UCSD-AML1 (cell line): Measurements from ENCODE around the gene SLC2A6.

Source experiments
- DNase-seq: peaks from one replicate; lab custom pipeline; 2025; ENCODE audit not compliant: unreplicated experiment; lab: John Stamatoyannopoulos, UW

The SLC2A6 gene

DNA sequence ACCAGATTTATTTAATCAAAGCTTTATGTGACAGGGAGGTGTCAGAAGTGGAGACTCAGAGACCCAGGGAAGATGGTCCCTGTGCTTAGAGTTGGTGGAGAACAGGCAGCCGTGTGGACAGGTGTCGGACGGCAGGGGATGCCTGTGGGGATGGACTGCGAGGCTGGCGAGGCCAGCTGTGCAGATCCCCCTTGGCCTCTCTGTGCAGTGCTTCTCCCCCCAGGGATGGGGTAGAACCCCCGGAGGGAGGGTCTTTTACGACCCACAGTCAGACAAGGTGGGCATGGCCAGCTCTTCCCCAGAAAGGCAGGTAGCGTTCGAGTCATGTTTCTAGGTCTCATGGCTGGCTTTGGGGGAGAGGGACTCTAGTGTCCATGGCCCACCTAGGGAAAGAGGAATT is 4.7 kb upstream of the SLC2A6 start:
- no peak for DNase-seq

- DNase-seq, result no peak
Measured at GRCh38 chr9:133477992-133478850, 678 bp downstream of the SLC2A6 start.

GRCh38 chr9:133477461-133477860 is 1.4 kb downstream of the SLC2A6 start:
- DNase-seq, result no peak

DNA sequence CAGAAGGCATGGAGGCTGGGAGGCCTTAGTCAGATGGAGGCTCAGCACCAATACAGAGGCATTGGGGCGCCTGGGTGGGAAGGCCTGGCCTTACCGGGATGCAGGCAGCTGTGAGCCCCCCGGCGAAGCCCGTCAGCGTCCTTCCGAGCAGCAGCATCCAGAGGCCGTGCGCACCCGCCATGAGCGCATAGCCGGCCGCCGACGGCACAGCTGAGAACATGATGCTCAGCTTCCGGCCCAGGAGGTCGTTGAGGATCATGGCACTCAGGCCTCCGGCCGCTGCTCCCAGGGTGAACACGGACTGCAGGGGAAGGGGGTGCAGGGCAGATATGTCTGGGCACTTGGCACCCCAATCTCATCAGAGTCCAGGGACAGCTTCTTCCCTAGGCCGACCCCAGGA is 2.0 kb downstream of the SLC2A6 start:
- DNase-seq, result no peak

DNA sequence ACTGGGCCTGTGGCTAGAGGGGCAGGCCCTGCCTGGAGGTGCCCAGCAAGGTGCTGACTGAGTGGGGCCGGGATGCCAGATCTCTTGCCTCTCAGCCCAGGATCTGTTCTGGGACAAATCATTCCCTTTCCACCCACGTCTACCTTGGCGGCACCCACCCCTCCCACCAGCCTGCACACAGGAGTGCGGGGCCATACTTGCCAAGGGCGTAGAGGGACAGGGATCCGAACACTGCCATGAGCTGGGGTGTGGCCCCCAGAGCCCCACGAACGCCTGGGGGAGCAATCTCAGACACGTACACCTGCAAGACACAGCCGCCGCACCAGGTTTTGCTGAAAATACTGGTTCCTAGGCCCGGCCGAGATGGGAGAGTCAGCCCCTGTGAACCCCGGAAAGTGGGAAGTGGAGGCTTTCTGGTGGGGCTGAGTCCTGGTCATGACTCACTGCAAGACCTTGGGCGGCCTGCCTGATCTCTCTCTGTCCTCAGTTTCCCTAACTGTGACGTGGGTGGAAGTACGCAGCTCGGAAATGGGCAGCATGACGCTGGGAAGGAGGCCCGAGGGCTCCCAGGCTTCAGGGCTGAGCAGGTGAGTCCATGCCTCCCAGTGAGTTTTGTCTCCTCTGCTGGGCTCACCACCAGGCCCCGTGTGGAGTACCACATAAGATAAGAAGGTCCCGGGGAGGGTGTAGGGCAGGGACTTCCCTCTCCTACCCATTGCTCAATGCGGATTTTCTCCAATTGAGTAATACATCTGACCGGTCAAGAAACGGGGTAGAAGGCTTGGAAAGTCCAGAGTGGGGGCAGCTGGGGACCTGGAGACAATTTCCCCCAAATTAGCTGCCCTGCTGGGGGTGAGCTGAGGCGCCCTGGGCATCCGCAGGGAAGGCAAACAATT is 2.6 kb downstream of the SLC2A6 start:
- no peak for DNase-seq

- no peak for DNase-seq
Measured at GRCh38 chr9:133475292-133476012, 3.4 kb downstream of the SLC2A6 start.

GRCh38 chr9:133474853-133475252 is 4.0 kb downstream of the SLC2A6 start:
- DNase-seq, result no peak

DNA sequence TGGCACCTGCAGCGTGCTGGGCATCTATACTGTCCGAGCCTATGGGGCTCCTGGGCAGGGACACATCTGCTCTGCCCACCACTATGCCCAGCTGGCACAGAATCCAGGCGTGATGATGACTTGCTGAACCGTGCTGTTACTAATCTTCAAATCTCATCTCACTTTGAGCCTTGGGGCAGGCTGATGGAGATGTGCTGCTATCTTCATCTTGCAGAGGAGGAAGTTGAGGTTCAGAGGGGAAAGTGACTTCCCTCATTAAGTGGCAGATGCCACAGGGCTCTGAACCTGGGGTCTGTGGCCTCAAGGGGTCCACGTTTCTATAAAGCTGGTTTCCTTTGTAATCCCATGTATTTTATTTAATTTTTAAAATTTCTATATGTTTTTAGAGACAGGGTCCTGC is 4.7 kb downstream of the SLC2A6 start:
- DNase-seq, result peak; percentile 29

- DNase-seq, result no peak
Measured at GRCh38 chr9:133473743-133474142, 5.2 kb downstream of the SLC2A6 start.

- no peak for DNase-seq
Measured at GRCh38 chr9:133472753-133473378, 6.0 kb downstream of the SLC2A6 start.

DNA sequence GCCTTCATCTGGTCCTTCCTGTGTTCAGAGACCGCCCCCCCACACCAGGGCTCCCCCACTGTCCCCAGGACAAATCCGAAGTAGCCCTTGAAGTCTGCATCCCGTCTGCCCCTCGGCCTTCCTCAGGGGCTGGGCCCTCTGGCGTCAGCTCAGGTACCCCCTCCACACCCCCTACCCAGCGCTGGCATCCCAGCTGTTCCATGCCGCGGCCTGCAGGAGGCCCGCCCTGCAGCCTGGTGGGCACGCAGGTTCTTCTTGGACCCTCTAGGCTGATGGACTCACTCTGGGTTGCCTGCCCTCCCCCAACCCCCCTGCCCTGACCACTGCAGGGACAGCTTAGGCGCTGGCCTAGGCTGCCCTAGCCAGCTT is 6.6 kb downstream of the SLC2A6 start:
- DNase-seq, result no peak

GRCh38 chr9:133471551-133472276 is 7.2 kb downstream of the SLC2A6 start:
- no peak for DNase-seq

- no peak for DNase-seq
Measured at GRCh38 chr9:133470988-133471387, 7.9 kb downstream of the SLC2A6 start.

- DNase-seq, result no peak
Measured at GRCh38 chr9:133470427-133470924, 8.4 kb downstream of the SLC2A6 start.

GRCh38 chr9:133468777-133469421 is 10.0 kb downstream of the SLC2A6 start:
- DNase-seq, result no peak

- no peak for DNase-seq
Measured at GRCh38 chr9:133468374-133468773, 10.5 kb downstream of the SLC2A6 start.

DNA sequence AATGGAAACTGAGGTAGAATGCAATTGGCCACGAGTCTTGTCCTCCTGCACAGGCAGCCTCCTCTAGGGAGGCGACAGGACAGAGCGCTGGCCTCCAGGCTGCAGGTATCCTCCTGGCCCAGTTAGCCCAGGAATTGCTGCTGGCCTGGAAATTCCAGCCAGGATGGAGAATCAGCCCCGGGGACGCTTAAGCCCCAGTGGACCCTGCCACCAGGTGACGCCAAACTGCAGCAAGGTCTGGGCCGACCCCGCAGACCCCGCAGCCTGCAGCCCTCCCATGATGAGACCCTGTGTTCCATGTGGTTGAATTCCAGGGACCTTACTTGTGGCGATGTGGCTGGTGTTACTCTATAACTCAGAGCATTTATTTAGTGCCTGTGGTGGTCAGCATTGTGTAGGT is 11.8 kb downstream of the SLC2A6 start:
- no peak for DNase-seq

DNA sequence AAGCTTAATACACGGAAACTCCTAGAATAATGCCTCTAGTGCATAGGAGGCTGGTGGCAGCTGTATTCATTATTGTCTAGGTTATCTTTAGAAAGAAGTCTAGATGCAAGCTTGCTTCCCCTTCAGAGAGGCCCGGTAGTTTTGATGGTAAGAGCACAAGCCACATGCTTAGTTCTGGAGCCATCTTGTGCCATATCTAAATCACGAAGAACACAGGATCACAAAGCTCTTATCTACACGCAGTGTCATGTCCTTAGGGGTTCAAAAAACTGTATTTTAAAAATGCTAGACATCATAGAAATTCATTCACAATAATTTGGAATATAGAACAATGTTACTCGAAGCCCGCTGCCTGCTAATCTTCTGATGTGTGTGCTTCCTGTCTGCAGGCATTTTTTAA is 12.9 kb downstream of the SLC2A6 start:
- DNase-seq, result no peak

DNA sequence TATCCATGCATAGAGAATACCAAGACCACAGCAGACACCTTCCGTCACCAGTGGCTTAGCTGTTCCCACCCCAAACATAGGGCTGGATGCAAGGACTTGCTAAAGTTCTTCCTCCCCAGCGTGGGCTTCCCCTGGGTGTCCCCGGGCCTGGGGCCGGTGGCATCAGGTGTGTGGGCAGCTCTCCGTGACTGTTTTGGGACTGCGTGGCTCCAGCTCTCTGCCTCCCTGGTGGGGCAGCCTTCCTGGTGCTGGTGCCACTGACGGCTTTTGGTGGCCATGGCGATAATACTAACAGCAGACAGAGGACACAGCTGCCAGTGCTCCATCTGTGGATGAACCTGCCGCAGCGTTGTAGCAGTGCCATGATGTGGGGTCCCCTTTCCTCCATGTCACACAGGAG is 14.3 kb downstream of the SLC2A6 start:
- no peak for DNase-seq
